Keratinocyte (primary cell): Measurements from ENCODE around the gene SLC9C2.
"Not testable (repeated sequence)": the region's sequence is repeated elsewhere in the genome, so short reads cannot be mapped to it uniquely, and the experiment has no call there.

Source experiments
- CTCF ChIP-seq, 3 experiments: IDR thresholded peaks in 1 of 3; conservative IDR thresholded peaks in 1 of 3; optimal IDR thresholded peaks in 1 of 3; 2 replicates in 2 of 3; 3 replicates in 1 of 3; pipeline versions ENCODE3 to v1.5.1; 2011; ENCODE audit warnings: low read length in 3 of 3, mild to moderate bottlenecking in 3 of 3, moderate library complexity in 2 of 3, control low read depth in 1 of 3, inconsistent platforms in 1 of 3; ENCODE audit not compliant: insufficient read depth in 2 of 3; ENCODE audit errors: extremely low read depth in 1 of 3
- EZH2 ChIP-seq: IDR thresholded peaks from one replicate; pipeline ENCODE4 v1.6.1; 2012; ENCODE audit warnings: inconsistent platforms, mild to moderate bottlenecking, low read length, moderate library complexity

DNA sequence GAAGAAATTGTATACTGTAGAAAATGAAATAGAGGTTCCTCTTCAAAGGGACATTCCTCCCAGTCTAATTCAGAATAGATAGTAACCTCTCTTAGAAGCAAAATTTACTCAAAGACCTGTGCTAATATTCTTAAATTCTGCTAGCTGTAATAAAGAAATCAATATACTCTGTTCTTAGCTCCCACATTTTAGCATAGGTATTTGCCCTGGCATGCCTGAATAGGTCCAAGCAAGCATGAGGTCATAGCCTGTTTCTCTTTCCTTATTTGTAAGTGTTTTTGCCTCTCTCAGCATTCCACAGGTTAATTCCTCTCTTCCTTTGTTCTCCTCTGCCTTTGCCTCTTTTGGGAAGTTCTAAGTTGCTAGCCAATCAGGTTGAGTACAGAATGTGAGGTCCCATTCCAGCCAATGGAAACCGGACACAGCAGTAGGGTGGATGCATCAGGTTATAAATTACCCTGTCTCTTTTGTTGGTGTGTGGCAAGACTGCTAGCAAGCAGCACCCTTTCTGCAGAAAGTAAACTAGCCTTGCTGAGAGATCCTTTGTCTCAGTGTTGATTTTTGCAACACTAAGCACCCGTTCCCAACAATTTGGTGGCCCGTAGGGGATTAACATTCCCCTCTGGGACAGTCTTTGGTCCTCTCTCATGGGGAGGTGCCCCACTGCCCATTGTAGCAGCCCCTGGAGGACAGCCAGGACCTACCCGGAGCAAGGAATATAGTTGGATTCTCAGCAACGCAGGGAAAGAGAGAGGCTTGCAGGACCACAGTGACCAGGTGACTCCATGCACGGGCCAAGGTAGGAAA lies 34.6 kb upstream of the SLC9C2 start:
- TF ChIP-seq CTCF (optimal IDR thresholded peaks at IDR 0.05 in 1 of 3, IDR thresholded peaks at IDR 0.05 in 1 of 3, conservative IDR thresholded peaks at IDR 0.05 in 1 of 3; ENCODE audit: extremely low read depth in 1 of 3, insufficient read depth in 2 of 3, low read length in 3 of 3); EZH2: not testable (repeated sequence)
